ENCODE measurements around the gene COG2. TPM values are rescaled to one million over a fixed set of nuclear protein-coding genes. Genes with fewer than 3 reads are reported as not detected.

Gene COG2
- total and polyA plus RNA-seq, 2 of the 13 experiments (the other 11 are each of a cell fraction or from before 2014, with no cell fraction given), result 16.8 to 36.3 TPM

DNA sequence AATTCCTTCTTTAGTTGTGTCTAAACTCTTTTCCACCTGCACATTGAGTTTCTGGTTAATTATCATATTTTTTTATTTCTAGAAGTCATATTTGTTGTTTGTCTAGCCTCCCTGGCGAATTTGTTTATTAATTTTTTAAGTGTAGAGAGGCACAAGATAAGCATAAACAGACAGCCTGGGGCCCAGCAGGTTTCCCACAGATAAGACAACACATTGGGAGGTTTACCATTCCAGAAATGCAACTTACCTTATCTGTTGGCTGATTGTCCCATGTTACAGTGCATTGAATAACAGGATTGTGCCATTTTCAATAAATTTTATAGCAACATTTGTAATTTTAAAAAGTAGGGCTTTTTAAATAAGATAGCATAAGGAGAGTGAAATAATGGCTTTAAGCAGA lies 34.9 kb downstream of the COG2 start:
- no peak overlapping the region for H2AFZ ChIP-seq (ENCODE audit: low read length)
- no peaks in the 10 kb centered on the region for H4K20me1 ChIP-seq (ENCODE audit: insufficient read depth, low read length)
- FAIRE-seq (no peak), ATAC-seq (no peak), DNase-seq (ENCODE audit: low spot score) (no peak)
- intact Hi-C loops (cut with micrococcal nuclease; ENCODE audit: unreplicated experiment) (no loop called here), in situ Hi-C loops (cut with HindIII; ENCODE audit: extremely low pct_ligation_motif_present, low pct_unique_long_range_greater_than_20kb) (no loop called here)
- H3K4me2 ChIP-seq (ENCODE audit: low read depth, low read length), result no peak overlapping the region
- no peak overlapping the region for H3K4me3 ChIP-seq (replicated peaks in 1 of 3; ENCODE audit: insufficient read depth in 1 of 3, low read depth in 2 of 3, low read length in 3 of 3)
- H3K4me1 ChIP-seq (ENCODE audit: insufficient read depth, low read length), result peaks cover 31% of the 10 kb centered on the region
- TF ChIP-seq HDAC6 (IDR thresholded peaks at IDR 0.05; ENCODE audit: low read depth, low read length) (no peak), RXRA (CRISPR knock-in tag; IDR thresholded peaks at IDR 0.05) (no peak), ZFP62 (CRISPR knock-in tag; IDR thresholded peaks at IDR 0.05) (no peak), ZBTB38 (CRISPR knock-in tag; IDR thresholded peaks at IDR 0.05) (no peak), ZBTB1 (CRISPR knock-in tag; IDR thresholded peaks at IDR 0.05; ENCODE audit: borderline replicate concordance) (no peak), KDM4B (CRISPR knock-in tag; IDR thresholded peaks at IDR 0.05) (no peak), ZNF616 (CRISPR knock-in tag; IDR thresholded peaks at IDR 0.05; ENCODE audit: low read depth) (no peak), AHR (CRISPR knock-in tag; IDR thresholded peaks at IDR 0.05) (no peak), TOE1 (CRISPR knock-in tag; IDR thresholded peaks at IDR 0.05) (no peak)
- TF ChIP-seq, protein P1, sequence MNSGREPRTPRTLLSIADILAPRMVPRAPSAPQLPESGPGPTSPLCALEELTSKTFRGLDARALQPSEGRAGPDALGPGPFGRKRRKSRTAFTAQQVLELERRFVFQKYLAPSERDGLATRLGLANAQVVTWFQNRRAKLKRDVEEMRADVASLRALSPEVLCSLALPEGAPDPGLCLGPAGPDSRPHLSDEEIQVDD (CRISPR knock-in tag; IDR thresholded peaks at IDR 0.05; ENCODE audit: borderline replicate concordance), result no peak
- TF ChIP-seq, protein P2, sequence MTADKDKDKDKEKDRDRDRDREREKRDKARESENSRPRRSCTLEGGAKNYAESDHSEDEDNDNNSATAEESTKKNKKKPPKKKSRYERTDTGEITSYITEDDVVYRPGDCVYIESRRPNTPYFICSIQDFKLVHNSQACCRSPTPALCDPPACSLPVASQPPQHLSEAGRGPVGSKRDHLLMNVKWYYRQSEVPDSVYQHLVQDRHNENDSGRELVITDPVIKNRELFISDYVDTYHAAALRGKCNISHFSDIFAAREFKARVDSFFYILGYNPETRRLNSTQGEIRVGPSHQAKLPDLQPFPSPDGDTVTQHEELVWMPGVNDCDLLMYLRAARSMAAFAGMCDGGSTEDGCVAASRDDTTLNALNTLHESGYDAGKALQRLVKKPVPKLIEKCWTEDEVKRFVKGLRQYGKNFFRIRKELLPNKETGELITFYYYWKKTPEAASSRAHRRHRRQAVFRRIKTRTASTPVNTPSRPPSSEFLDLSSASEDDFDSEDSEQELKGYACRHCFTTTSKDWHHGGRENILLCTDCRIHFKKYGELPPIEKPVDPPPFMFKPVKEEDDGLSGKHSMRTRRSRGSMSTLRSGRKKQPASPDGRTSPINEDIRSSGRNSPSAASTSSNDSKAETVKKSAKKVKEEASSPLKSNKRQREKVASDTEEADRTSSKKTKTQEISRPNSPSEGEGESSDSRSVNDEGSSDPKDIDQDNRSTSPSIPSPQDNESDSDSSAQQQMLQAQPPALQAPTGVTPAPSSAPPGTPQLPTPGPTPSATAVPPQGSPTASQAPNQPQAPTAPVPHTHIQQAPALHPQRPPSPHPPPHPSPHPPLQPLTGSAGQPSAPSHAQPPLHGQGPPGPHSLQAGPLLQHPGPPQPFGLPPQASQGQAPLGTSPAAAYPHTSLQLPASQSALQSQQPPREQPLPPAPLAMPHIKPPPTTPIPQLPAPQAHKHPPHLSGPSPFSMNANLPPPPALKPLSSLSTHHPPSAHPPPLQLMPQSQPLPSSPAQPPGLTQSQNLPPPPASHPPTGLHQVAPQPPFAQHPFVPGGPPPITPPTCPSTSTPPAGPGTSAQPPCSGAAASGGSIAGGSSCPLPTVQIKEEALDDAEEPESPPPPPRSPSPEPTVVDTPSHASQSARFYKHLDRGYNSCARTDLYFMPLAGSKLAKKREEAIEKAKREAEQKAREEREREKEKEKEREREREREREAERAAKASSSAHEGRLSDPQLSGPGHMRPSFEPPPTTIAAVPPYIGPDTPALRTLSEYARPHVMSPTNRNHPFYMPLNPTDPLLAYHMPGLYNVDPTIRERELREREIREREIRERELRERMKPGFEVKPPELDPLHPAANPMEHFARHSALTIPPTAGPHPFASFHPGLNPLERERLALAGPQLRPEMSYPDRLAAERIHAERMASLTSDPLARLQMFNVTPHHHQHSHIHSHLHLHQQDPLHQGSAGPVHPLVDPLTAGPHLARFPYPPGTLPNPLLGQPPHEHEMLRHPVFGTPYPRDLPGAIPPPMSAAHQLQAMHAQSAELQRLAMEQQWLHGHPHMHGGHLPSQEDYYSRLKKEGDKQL (CRISPR knock-in tag; IDR thresholded peaks at IDR 0.05; ENCODE audit: low read depth), result no peak
- WGBS (ENCODE audit: low lambda C conversion rate), result 92% methylated on average over 1 of the region's 1 CpG
- no TSS peak for BruUV-seq (replicated peaks)
- POLR2A ChIA-PET, result no interaction called here
- H3K27ac ChIP-seq (ENCODE audit: extremely low read length, insufficient read depth, low read length), result no peak overlapping the region
- CTCF ChIA-PET (ENCODE audit: low intra/inter-chr PET ratio, low total read pairs), result no interaction called here
- H3K27me3 ChIP-seq (ENCODE audit: control insufficient read depth in 1 of 2, insufficient read depth in 2 of 2, low read length in 2 of 2), result no peaks in the 10 kb centered on the region
- peaks cover 10 to 60% of the 10 kb centered on the region in 2 experiments for H3K36me3 ChIP-seq (replicated peaks in 1 of 2; ENCODE audit: control insufficient read depth in 1 of 2, insufficient read depth in 2 of 2, low read length in 2 of 2)
- no peaks in the 10 kb centered on the region for H3K79me2 ChIP-seq (ENCODE audit: insufficient read depth, low read length)
- H3K9ac ChIP-seq (ENCODE audit: insufficient read depth, low read depth, low read length), result no peak overlapping the region
- H3K9me3 ChIP-seq (ENCODE audit: low read length), result no peaks in the 10 kb centered on the region
